Measurements from ENCODE around the gene TELO2.

Gene TELO2

GRCh38 chr16:1535391-1536291 is 42.5 kb downstream of the TELO2 start:
- H3K9me3 ChIP-seq (ENCODE audit: insufficient read depth, low read length): no peaks in the 10 kb centered on the region
- H3K27me3 ChIP-seq (ENCODE audit: low read depth, low read length): no peaks in the 10 kb centered on the region
- no peaks in the 10 kb centered on the region for H3K79me2 ChIP-seq (ENCODE audit: low read length)
- H3K4me2 ChIP-seq (ENCODE audit: low read length): no peak overlapping the region
- no peak overlapping the region for H3K27ac ChIP-seq (ENCODE audit: low read length)
- TF ChIP-seq CTCF (IDR thresholded peaks at IDR 0.05; ENCODE audit: low read depth, low read length): no peak
- no peak for TF ChIP-seq EZH2phosphoT487 (IDR thresholded peaks at IDR 0.05; ENCODE audit: low read depth)
- no peak overlapping the region for H2AFZ ChIP-seq (ENCODE audit: low read depth, low read length)
- no peak overlapping the region for H3K9ac ChIP-seq (ENCODE audit: low read length)
- H3K4me3 ChIP-seq (ENCODE audit: low read length): no peak overlapping the region
- no peaks in the 10 kb centered on the region for H3K4me1 ChIP-seq (ENCODE audit: low read length)
- no peaks in the 10 kb centered on the region for H4K20me1 ChIP-seq (ENCODE audit: insufficient read depth, low read length)
- no peaks in the 10 kb centered on the region for H3K36me3 ChIP-seq (replicated peaks; ENCODE audit: low read depth, low read length)

GRCh38 chr16:1536601-1537000 is 43.4 kb downstream of the TELO2 start:
- TF ChIP-seq EZH2phosphoT487 (IDR thresholded peaks at IDR 0.05; ENCODE audit: low read depth): no peak
- Histone ChIP-seq H3K9ac (ENCODE audit: low read length) (no peak overlapping the region), H4K20me1 (ENCODE audit: insufficient read depth, low read length) (no peaks in the 10 kb centered on the region)

GRCh38 chr16:1537138-1537577 is 44.0 kb downstream of the TELO2 start:
- TF ChIP-seq EZH2phosphoT487 (IDR thresholded peaks at IDR 0.05; ENCODE audit: low read depth) (no peak), CTCF (IDR thresholded peaks at IDR 0.05; ENCODE audit: low read depth, low read length) (no peak)
- H3K4me3 ChIP-seq (ENCODE audit: low read length): no peak overlapping the region
- no peak overlapping the region for H2AFZ ChIP-seq (ENCODE audit: low read depth, low read length)
- H3K4me1 ChIP-seq (ENCODE audit: low read length): no peaks in the 10 kb centered on the region
- no peak overlapping the region for H3K4me2 ChIP-seq (ENCODE audit: low read length)
- no peak overlapping the region for H3K9ac ChIP-seq (ENCODE audit: low read length)
- no peaks in the 10 kb centered on the region for H3K27me3 ChIP-seq (ENCODE audit: low read depth, low read length)
- no peaks in the 10 kb centered on the region for H4K20me1 ChIP-seq (ENCODE audit: insufficient read depth, low read length)
- no peaks in the 10 kb centered on the region for H3K36me3 ChIP-seq (replicated peaks; ENCODE audit: low read depth, low read length)
- H3K9me3 ChIP-seq (ENCODE audit: insufficient read depth, low read length): no peaks in the 10 kb centered on the region
- no peaks in the 10 kb centered on the region for H3K79me2 ChIP-seq (ENCODE audit: low read length)
- no peak overlapping the region for H3K27ac ChIP-seq (ENCODE audit: low read length)

More at GRCh38 chr16:1536601-1537000, 43.4 kb downstream of the TELO2 start:
- H3K4me3 ChIP-seq (ENCODE audit: low read length): no peak overlapping the region
- H2AFZ ChIP-seq (ENCODE audit: low read depth, low read length): no peak overlapping the region
- no peaks in the 10 kb centered on the region for H3K9me3 ChIP-seq (ENCODE audit: insufficient read depth, low read length)
- no peaks in the 10 kb centered on the region for H3K36me3 ChIP-seq (replicated peaks; ENCODE audit: low read depth, low read length)
- H3K79me2 ChIP-seq (ENCODE audit: low read length): no peaks in the 10 kb centered on the region
- no peaks in the 10 kb centered on the region for H3K27me3 ChIP-seq (ENCODE audit: low read depth, low read length)
- H3K27ac ChIP-seq (ENCODE audit: low read length): no peak overlapping the region
- H3K4me2 ChIP-seq (ENCODE audit: low read length): no peak overlapping the region
- no peaks in the 10 kb centered on the region for H3K4me1 ChIP-seq (ENCODE audit: low read length)

GRCh38 chr16:1537763-1538289 is 44.7 kb downstream of the TELO2 start:
- Histone ChIP-seq H2AFZ (ENCODE audit: low read depth, low read length) (no peak overlapping the region), H4K20me1 (ENCODE audit: insufficient read depth, low read length) (no peaks in the 10 kb centered on the region), H3K79me2 (ENCODE audit: low read length) (no peaks in the 10 kb centered on the region), H3K27me3 (ENCODE audit: low read depth, low read length) (no peaks in the 10 kb centered on the region), H3K9me3 (ENCODE audit: insufficient read depth, low read length) (no peaks in the 10 kb centered on the region), H3K9ac (ENCODE audit: low read length) (no peak overlapping the region), H3K4me3 (ENCODE audit: low read length) (no peak overlapping the region), H3K36me3 (replicated peaks; ENCODE audit: low read depth, low read length) (no peaks in the 10 kb centered on the region), H3K4me1 (ENCODE audit: low read length) (no peaks in the 10 kb centered on the region), H3K27ac (ENCODE audit: low read length) (no peak overlapping the region), H3K4me2 (ENCODE audit: low read length) (no peak overlapping the region)
- TF ChIP-seq EZH2phosphoT487 (IDR thresholded peaks at IDR 0.05; ENCODE audit: low read depth) (no peak), CTCF (IDR thresholded peaks at IDR 0.05; ENCODE audit: low read depth, low read length) (no peak)
